Measurements from ENCODE around the gene DPY19L2.
"Not testable (repeated sequence)": the region's sequence is repeated elsewhere in the genome, so short reads cannot be mapped to it uniquely, and the experiment has no call there.

- not testable (repeated sequence) for TF ChIP-seq CTCF (IDR thresholded peaks at IDR 0.05); POLR2AphosphoS5 (IDR thresholded peaks at IDR 0.05); POLR2A (IDR thresholded peaks at IDR 0.05; ENCODE audit: low read depth)
Measured at GRCh38 chr12:63609281-63609680, 59.0 kb downstream of the DPY19L2 start.

All from esophagus muscularis mucosa (tissue), 3 donors.